ENCODE results near the gene BDH1.

The BDH1 gene

GRCh38 chr3:197464794-197465193 is 91.0 kb downstream of the BDH1 start:
- FAIRE-seq (no peak), DNase-seq (ENCODE audit: low spot score) (no peak)

GRCh38 chr3:197463279-197463678 is 92.5 kb downstream of the BDH1 start:
- DNase-seq (ENCODE audit: low spot score) (peak; percentile 42), FAIRE-seq (no peak)

DNA sequence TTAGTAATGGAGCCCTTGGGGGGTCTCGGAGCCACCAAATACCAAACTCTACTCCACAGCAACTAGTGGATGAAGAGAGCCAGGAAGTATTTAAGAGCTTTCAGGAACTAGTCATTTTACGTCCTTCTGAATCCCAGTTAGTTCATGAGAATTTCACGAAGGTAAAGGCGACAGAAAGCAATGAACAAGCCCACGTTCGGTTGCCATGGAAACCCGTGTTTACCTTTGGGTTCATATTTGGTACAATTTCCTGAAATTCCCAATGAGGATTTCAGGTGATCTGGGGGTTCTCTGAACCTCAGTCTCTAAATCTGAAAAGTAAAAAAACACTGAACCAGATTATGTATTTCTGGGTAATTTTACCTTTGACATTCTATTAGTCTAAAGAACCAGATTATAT is 93.0 kb downstream of the BDH1 start:
- no peak for FAIRE-seq

DNA sequence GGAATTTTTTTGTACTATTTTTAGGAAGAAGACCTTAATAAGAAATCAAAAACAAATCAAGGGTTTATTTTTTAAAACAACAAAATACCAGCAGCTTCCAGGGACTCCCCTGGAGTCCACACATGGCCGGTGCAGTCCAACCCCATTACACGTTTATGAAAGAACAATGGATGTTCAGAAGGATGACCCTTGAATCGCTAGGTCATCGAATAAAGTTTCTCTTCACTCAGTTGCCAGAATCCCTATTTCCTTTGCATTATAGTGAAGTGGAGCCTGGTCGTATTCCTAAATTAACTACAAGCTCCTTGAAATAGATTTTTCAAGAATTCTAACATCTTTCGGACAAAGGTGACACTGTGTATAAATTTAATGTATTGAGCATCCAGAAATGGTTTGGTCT is 95.1 kb downstream of the BDH1 start:
- FAIRE-seq, result no peak
- DNase-seq (ENCODE audit: low spot score), result no peak

More for the DNA sequence above, 93.0 kb downstream of the BDH1 start:
- no peak for DNase-seq (ENCODE audit: low spot score)

DNA sequence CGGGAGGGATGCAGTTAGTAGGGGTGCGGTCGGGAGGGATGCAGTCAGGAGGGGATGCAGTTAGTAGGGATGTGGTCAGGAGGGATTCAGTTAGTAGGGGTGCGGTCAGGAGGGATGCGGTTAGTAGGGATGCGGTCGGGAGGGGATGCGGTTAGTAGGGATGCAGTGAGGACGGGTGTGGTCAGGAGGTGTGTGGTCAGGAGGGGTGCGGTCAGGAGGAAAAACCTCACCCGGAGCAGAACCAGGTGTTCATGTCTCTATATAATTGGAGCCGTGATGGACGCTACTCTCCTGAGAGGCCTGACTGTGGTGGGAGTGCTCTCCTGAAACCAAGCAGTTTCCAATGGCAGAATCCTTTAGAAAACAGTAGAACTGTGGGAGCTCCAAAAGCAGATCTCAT is 95.8 kb downstream of the BDH1 start:
- FAIRE-seq (no peak), DNase-seq (ENCODE audit: low spot score) (no peak)

Measured in RCC 7860 (cell line).